Colon (tissue), 2 donors: ENCODE data around the gene TSPAN18.

Experiments used
- FAIRE-seq: peaks from 2 replicates; lab custom pipeline; 2012; peaks lifted over from hg19 to GRCh38; lab: Jason Lieb, UNC
- donor health status: control.
- donor health status: control.

Gene TSPAN18

DNA sequence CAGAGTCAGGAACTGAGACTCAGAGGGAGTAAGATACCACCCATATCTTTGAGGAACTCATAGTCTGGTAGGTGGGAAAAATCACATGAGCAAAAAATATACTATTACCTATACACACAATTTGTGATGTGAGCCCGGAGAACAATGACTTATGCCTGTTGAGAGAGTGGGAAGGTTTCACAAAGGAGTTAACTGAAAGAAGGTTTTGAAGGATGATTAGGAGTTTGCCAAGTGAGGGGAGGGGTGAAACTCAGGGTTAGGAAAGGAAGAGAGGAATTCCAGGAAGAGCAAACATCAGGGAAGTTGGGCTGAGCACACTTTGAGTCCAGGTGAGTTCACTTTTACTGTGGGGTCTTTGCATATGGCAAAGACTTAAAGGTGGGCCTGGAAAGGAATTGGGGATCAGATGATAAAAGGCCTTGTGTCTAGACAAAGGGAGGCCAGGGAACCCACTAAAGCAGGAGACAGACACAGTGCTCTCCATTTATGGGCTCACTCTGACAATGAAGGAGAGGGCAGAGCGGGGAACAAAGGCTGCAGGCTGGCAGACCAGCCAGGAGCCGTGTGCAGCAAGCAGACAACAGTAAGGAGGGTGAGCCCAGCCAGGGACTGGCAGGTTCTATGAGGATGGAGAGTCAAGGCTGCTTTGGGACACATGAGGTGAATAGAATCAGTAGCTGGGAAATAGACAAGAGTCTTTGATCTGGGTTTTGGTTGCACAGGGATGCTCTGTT, 33.1 kb downstream of the TSPAN18 start:
- no peak for FAIRE-seq

DNA sequence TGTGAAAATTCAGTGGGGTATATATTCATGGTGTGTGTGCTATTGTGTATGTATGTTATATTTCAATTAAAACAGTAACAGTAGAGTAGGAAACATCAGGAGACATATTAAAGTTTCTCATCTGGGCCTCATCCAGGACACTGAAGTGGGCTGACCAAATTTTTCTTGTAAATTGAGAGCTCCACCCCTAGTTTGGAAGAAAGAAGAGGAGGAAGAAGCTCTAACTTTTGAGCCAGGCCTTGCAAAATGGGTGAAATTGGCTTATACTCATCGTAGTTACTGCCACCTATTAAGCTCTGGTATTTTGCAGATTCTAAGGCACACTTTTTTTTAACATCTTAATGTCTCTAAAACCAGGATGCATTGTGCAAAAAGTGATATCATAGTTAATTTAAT, 33.7 kb downstream of the TSPAN18 start:
- no peak for FAIRE-seq

DNA sequence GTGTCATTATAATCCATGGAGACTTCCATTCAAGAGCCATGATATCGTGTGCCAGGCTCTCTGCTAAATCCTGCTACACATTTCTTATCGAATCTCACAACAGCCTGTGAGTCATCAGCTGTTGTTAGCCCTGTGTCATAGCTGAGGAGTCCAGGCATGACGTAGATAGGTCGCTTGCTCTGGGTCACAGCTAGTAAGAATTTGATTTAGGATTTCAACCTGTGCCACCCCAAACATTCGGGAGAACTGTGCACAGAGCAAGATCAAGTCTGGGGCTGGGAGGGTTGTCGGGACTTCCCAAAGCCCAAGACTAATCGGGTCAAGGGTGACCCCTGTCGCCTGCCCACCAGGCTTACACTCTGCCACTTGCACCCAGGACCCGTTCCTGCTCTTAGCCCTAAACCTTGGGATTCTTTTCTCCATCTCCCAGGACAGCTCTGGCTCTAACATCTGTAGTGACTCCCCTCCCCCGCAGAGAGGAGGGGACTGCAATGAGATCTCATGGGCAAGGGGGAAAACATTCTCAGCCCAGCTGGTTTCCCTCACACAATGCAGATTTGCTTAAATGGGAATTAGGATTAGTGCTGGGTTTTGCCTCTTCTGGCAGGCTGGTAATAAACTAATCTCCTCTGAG, 34.3 kb downstream of the TSPAN18 start:
- FAIRE-seq, result no peak

DNA sequence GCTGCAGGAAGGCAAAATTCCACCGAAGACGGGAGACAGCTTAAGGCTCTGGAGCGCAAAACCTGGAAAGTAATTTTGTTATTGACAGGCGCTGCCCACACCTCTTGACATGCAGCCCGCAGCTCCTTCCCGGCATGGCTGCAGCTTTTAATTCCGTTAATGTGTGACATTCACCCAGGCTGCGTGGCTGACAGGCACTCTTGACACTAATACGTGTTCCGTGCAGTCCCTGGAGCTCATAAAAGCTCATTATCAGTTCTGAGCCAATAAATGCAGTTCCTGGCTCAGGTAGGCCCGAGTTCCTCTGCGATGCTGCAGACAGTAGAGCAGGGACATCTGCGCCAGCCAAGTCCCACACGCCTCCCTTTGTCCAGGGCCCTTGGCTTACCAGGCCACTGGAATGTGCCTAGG, 34.8 kb downstream of the TSPAN18 start:
- FAIRE-seq, result no peak

DNA sequence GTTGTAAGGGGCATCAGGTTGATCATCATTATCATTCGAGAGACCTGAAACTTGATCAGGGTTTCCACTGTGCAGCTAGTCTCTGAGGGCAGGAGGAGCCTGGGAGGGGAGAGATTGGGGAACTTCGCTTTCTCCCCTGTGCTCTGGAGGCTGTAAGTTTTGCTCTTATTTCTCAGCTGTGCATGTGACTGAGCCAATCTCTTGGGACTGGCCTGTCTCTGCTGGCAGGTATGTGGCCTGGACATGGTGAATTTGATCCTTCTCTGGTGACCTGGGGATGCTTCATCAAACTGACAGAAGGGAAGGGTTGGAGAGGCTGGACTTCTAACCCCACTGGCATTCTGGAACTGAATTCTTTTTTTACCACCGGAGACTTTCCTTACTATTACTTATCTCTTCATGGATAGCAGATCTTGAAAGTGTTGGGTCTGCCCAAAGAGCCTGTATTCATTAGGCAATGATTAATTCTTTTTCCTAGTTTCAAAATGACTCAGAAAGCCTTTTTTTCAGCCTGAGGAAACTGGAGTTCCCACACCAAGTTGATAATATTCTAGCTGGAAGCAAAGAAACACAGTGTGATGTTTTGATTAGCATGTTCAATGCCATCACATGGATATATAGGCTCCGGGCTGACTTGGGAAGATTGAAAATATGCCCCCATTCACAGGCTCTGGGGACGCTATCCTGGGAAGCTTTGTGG, 36.5 kb downstream of the TSPAN18 start:
- no peak for FAIRE-seq

DNA sequence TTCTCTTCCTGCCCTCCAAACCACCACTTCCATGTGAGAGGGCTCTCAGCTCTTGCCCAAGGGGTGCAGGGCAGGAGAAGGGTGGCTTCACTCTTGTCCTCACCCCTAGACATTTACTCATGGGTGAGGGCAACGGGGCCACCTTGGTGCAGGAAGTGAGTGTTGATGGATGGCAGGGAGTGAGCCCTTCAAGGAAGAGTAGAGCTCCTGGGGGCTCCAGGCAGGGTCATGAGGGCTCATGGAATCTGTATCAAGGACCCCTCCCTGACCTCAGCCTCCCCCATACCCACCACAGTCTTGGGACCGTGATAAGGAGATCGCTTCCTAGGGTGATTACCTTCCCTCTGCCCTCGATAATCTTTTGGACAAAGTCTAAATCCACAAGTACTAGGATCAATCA, 37.8 kb downstream of the TSPAN18 start:
- no peak for FAIRE-seq

DNA sequence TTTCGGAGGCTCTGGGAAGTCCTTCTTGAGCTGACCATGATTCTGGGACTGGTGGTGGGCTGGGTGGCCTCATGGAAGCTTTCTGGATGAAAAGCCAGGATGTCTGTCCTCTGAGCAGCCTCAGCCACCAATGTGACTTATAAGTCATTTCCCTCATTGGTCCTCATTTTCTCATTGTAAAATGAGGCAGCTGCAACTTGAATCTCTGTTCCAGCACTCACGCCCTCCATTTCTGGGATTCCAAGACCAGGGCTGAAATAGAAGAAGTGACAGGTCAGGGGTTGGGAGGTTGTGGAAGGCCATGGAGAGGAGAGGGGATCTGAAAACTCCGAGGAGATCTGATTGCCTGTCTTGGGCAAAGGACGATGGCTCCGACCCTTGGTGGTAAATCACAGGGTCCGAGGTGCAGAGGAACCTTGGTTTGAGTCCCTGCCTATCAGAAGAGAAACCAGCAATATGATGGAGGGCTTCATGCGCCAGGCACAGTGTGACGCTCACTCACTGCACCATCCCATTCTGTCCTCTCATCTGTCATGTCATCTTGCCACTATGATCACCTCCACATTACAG, 38.3 kb downstream of the TSPAN18 start:
- no peak for FAIRE-seq

DNA sequence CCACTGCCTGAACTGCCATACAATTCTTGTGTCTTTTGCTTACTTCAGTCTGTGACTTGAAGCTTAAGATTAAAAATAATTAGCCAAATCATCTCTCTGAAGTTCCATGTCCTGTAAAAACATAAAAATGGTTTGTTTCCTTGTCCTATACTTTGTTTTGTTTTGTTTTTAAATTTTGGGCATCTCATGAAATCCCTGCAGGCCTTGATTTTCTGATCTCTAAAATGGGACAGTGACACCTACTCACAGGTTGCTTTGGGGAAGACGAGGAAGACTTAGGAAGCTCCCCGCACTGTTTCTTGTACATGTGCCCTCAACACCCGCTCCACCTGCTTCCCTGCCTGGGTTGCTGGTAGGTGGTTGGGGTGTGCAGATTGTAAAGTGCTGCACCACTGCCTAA, 38.9 kb downstream of the TSPAN18 start:
- FAIRE-seq, result no peak

DNA sequence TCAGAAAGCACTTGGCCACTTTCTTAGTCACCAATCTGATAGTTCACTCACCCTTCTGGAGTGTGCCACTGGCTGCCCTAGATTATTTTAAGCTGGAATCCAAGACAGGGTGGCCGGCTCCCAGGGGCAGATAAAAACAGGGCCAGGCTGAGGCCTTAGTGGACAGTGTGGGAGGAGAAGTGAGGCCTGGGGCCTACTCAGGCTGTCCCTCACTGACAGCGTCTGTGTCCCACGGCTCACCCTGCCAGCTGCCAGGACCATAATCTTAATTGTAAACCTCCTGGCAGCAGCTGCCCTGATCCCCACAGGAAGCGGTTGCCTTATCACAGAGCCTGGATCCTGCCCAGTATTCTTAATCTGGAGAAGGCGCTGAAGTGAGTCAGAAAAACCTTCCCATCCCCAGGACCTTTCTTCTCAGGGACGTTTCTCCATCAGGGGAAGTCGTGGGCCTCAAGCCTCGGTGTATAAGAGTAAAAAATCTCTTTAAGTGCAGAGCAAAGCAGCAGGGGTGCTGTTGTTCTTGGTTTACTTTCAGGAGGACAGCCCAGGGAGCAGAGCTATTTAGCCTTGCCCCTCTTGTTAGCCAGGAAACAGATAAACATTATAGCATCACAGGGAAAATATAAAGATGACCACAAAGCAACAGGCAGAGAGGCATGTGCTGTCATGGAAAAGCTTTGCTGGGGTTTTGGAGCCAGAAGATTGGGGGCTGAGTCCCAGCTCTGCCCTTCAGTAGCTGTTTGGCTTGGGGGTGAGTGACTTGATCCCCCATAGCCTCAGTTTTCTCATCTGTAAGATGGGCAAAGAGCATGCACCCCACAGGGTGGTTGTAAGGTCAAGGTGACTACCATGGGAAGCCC, 39.6 kb downstream of the TSPAN18 start:
- FAIRE-seq, result no peak

DNA sequence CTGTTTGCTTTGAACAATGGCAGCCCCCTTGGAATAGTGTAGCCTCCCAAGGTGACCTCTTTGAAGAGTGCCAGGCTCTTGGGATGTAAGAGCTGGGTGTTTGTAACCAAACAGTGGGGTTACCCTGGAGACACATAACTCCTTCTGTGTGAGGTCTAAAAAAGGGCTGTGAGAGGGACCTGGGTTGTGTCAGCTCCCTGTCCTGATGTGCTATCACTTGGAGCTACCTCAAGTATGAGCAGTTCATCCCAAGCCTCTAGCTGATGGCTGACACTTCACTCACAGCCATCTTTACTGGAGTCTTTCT, 40.2 kb downstream of the TSPAN18 start:
- no peak for FAIRE-seq

DNA sequence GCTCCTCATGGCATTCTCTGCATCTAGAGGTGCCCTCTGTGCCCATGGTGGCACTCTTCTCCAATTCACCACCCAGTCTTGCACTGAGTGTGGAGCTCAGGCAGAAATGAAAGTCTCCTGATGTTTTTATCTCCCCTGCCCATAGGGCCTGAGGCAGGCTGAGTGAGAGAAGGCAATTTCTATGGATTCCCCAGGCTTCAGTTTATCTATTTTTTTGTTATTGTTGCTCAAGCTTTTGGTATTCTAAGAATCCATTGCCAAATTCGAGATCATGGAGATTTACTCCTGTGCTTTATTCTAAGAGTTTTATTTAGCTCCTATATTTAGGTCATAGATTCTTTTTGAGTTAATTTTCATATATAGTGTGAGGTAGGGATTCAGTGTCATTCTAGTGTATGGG, 40.7 kb downstream of the TSPAN18 start:
- FAIRE-seq, result no peak

DNA sequence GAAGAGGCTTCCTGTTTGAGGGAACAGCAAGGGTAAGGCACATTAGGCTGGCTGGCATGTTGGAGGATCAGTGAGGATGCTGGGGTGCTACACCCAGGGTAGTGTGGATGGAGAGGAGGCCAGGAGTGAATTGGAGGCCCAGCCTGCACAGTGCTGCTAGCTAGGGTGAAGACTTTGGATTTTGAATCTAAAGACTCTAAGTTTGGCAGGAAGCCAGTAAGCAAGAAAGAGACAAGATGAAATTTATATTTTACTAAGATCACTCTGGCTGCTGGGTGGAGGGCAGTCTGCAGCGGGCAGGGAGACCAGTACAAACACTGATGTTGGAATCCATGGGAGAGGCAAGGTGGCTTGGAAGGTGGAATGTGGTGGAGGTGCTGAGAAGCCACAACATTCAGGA, 43.6 kb downstream of the TSPAN18 start:
- FAIRE-seq, result no peak

DNA sequence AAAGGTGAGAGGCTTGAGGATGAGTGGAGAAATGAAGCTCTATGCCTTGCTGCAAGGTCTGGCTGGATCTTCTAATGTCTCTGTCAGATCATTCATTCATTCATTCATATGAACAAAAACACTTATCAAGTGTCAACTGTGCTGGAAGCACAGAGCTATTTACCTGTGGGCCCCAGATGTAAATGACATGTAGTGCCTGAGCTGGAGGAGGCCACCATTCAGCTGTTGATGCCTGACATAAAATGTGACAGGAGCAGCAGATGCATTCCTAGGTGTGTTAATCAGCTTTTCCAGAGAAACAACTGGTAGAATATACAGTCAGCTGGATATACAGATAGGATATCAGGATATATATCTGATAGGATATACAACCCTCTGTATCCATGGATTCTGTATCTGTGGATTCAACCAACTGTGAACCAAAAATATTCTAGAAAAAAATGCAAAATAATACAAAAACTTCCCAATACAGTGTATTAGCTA, 44.5 kb downstream of the TSPAN18 start:
- FAIRE-seq, result no peak

DNA sequence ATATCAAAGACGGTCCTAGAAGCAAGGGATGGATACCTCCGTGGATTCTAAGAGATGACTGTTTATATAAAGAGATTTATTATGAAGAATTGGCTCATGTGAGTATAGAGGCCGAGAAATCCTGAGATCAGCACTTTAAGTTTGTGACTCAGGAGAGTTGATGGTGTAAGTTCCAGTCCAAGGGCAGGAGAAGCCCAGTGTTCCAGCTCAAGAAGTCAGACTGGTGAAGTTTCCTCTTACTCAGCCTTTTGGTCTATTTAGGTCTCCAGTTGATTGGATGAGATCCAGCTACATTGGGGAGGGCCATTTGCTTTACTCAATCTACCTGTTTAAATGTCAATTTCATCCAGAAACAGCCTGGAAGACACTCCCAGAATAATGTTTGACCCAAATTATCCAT, 45.1 kb downstream of the TSPAN18 start:
- no peak for FAIRE-seq

DNA sequence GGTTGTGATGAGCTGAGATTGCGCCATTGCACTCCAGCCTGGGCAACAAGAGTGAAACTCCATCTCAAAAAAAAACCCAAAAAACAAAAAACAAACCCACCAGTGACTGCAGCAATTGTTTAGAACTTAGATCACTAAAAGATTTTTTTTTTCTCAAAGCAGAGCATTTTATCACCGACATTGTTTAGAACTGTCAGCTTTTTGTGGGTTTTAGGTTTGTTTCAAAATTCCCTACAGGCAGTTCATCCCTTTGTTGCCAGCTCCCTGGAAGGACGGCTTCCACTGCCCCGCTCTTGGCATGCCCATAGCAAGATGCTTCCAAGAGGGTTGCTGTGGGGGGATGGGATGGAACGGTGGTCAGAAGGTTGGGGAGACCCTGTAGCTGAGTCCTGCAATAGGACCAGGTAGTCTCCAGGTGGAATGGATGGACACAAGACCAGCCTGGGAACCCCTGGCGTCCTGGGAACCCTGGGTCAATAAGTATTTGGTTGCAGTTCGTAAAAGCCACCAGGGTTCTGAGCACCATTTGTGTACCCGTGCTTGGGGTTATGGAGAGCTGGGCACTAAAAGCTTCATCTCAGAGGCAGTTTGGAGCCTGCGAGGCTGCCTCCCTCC, 46.7 kb downstream of the TSPAN18 start:
- no peak for FAIRE-seq

DNA sequence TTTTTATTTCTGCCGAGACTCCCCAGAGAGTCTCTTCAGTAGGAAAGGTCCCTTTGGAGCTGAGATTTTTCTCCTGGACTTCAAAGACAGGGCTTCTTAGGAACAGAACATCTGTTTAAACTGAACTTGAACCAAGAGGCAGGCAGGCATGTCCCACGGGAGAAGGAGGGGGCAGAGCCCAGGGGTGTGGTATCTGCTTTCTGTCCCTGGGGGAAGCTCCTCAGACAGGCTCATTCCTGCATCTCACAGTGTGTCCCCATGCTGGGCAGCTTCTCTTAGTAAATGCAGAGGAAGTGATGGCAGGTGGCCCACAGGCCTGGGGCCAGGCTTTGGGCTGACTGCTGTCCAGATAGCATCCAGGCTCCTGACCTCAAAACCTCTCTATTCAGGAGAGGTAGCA, 47.3 kb downstream of the TSPAN18 start:
- no peak for FAIRE-seq

DNA sequence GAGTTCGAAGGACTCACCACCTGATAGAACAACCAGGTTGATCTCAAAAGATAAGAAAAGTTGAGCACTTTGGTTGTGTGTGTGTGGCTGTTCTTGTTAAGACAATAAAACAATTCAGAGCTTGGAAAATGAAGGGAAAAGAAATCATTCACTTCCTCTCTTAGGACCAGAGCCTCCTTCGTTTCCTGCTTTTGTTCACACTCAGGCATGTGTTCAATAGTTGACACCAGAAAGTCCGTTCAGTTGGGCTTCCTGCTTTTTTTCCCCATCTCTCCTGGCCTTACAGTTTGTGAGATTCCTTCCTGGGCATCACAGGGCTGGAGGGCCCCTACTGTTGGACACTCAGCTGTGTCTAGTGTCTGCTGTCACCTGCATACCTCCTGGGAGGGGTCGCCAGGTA, 48.0 kb downstream of the TSPAN18 start:
- FAIRE-seq, result no peak

DNA sequence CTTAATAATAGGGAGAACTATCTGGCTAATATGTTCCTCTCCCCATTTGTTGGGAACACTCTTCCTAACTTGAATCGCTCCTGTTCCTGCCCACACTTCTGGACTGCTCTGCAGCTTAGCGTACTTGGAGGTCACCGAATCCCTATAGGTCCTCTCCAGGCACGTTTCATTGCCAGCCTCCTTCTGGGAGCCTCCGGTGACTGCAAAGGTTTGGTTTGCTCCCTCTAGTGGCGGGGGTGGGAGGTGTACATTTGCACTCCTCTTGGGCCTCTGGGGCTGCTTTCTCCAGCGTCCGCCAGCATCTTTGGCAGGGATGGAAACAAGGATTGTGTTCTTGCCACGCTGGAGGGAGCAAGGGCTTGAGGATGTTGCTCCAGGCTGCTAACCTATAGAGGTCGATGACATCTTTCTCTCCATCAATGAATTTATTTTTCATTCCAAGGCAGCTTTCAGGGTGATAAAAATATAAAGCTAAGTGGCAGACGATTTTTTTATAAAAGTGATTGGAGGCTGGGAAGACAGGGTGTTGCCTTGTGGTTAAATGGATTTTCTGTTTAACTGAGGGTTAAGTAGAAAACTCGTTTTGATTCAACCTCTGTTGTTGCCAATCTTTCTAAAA, 48.7 kb downstream of the TSPAN18 start:
- FAIRE-seq, result no peak

DNA sequence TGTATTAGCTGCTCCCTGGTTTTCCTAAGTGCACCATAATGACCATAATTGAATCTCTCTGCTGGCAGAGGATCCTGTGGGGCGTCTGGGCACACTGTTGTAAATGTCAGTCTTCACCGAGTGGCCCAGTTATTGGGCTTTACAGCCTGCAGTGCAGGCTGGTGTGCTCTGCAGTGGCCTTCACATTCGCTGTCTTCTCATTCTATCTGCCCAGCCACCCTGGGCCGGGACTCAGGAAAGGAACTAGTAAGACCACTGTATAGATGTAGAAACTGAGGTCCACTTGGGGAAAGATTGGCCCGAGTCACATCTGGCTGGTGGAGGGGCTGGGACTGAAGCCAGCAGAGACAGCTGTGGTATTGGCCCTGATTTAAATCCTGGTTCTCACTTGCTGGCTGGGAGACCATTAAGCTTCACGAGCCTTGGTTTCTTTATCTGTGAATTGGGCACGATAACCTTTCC, 49.3 kb downstream of the TSPAN18 start:
- no peak for FAIRE-seq

DNA sequence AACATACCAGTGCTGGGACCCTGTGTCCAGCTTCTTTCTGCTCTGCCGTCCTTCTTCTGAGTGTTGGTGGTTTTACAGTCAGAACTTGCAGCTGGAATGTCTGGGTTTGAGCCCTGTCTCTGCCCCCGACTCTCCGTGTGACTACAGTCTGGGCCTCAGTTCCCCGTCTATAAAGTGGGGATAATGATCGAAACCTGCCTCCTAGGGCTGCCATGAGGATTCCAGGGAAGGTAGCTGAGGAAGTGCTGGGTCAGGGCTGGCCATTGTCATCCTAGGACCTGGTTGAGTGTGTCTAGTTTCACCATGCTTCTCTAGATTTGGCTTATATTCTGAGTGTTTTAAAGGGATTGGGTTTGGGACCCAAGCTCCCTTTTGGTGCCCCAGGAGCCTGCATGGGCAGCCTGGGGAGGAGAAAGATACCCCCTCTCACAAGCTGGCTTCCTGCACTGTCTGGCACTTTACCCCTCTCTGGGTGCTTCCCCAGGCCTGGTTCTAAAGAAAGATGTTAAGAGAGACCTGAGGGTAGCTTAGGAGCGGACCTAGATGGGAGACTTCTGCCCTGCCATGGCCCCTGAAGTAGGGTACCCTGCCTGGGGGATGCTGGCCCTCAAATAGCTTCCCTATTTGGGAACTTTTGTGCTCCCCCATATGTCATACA, 49.9 kb downstream of the TSPAN18 start:
- no peak for FAIRE-seq
